Measurements from ENCODE around the gene NT5DC1.

- TF ChIP-seq CEBPB (IDR thresholded peaks at IDR 0.05; ENCODE audit: low read depth) (no peak), CTCF (IDR thresholded peaks at IDR 0.05 in 2 of 3, conservative IDR thresholded peaks at IDR 0.05 in 1 of 3; ENCODE audit: borderline replicate concordance in 1 of 3, insufficient read depth in 1 of 3, low read depth in 2 of 3, low read length in 2 of 3) (no peak), SIN3A (IDR thresholded peaks at IDR 0.05; ENCODE audit: low read depth) (no peak), POLR2AphosphoS5 (IDR thresholded peaks at IDR 0.05; ENCODE audit: low read depth, low read length) (no peak), POLR2A (IDR thresholded peaks at IDR 0.05; ENCODE audit: borderline replicate concordance, extremely low read depth, insufficient read depth, insufficient read length) (no peak), MAX (IDR thresholded peaks at IDR 0.05) (no peak), RAD21 (IDR thresholded peaks at IDR 0.05; ENCODE audit: low read depth) (no peak), SRF (IDR thresholded peaks at IDR 0.05; ENCODE audit: low read depth) (no peak)
Observed at GRCh38 chr6:116271149-116271708, 170.6 kb downstream of the NT5DC1 start.
